Measurements from ENCODE around the gene RGS17. TPM values are rescaled to one million over a fixed set of nuclear protein-coding genes. Genes with fewer than 3 reads are reported as not detected.

Gene RGS17
- total RNA-seq, 4 donors from 2014 or later: 0.55 to 0.79 TPM; not detected in 2

- in situ Hi-C loops (cut with MboI; ENCODE audit: low pct_ligation_motif_present in 1 of 4, low pct_unique_long_range_greater_than_20kb in 1 of 4, low sequenced_read_pairs in 3 of 4): no loop called here
- no peaks in the 10 kb centered on the region for H3K36me3 ChIP-seq
- WGBS, 2 donors (ENCODE audit: low coverage in 1 of 2): 77 to 84% methylated on average over 3 to 4 of the region's 4 CpGs
- H3K4me3 ChIP-seq: no peak overlapping the region
- intact Hi-C loops (cut with DNase I; ENCODE audit: low total_unique reads): no loop called here
- no peak overlapping the region for H3K27ac ChIP-seq
- H3K4me1 ChIP-seq: no peaks in the 10 kb centered on the region
- H3K9me3 ChIP-seq: no peaks in the 10 kb centered on the region
- no peak for DNase-seq
- TF ChIP-seq, protein P1, sequence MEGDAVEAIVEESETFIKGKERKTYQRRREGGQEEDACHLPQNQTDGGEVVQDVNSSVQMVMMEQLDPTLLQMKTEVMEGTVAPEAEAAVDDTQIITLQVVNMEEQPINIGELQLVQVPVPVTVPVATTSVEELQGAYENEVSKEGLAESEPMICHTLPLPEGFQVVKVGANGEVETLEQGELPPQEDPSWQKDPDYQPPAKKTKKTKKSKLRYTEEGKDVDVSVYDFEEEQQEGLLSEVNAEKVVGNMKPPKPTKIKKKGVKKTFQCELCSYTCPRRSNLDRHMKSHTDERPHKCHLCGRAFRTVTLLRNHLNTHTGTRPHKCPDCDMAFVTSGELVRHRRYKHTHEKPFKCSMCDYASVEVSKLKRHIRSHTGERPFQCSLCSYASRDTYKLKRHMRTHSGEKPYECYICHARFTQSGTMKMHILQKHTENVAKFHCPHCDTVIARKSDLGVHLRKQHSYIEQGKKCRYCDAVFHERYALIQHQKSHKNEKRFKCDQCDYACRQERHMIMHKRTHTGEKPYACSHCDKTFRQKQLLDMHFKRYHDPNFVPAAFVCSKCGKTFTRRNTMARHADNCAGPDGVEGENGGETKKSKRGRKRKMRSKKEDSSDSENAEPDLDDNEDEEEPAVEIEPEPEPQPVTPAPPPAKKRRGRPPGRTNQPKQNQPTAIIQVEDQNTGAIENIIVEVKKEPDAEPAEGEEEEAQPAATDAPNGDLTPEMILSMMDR (IDR thresholded peaks at IDR 0.05): no peak
- TF ChIP-seq EP300 (IDR thresholded peaks at IDR 0.05; ENCODE audit: low read depth): no peak
- H3K27me3 ChIP-seq: no peaks in the 10 kb centered on the region
Measured at GRCh38 chr6:153015094-153015640, 115.9 kb downstream of the RGS17 start.

- no peak overlapping the region for H3K4me3 ChIP-seq
- H3K27me3 ChIP-seq: no peaks in the 10 kb centered on the region
- H3K36me3 ChIP-seq: no peaks in the 10 kb centered on the region
- DNase-seq: no peak
- TF ChIP-seq, protein P1 (IDR thresholded peaks at IDR 0.05): no peak
- no peak for TF ChIP-seq POLR2A (IDR thresholded peaks at IDR 0.05)
- no peak for TF ChIP-seq POLR2AphosphoS5 (IDR thresholded peaks at IDR 0.05)
- TF ChIP-seq EP300 (IDR thresholded peaks at IDR 0.05; ENCODE audit: low read depth): no peak
- no peaks in the 10 kb centered on the region for H3K4me1 ChIP-seq
- intact Hi-C loops (cut with DNase I; ENCODE audit: low total_unique reads): no loop called here
- in situ Hi-C loops (cut with MboI; ENCODE audit: low pct_ligation_motif_present in 1 of 4, low pct_unique_long_range_greater_than_20kb in 1 of 4, low sequenced_read_pairs in 3 of 4): no loop called here
- no peak overlapping the region for H3K27ac ChIP-seq
- 67 to 68% methylated on average over 2 of the region's 2 CpGs for WGBS, 2 donors (ENCODE audit: low coverage in 1 of 2)
- H3K9me3 ChIP-seq: no peaks in the 10 kb centered on the region
Measured at GRCh38 chr6:153013438-153013837, 117.6 kb downstream of the RGS17 start.

DNA sequence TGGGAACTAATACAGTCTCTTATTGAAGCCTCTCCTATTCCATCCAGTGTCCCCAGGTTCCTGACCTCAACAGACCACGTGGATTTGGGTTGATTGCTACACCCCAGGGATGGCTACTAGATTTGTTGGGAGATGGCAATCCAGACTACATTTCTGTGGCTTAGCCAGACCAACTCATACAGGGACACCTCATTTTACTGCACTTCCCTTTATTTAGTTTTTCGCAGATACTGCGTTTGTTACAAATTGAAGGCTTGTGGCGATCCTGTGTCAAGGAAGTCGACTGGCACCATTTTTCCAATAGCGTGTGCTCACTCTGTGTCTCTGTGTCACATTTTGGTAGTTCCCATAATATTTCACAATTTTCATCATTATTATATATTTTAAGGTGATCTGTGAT is 118.2 kb downstream of the RGS17 start:
- Histone ChIP-seq H3K4me3 (no peak overlapping the region), H3K4me1 (no peaks in the 10 kb centered on the region), H3K36me3 (no peaks in the 10 kb centered on the region), H3K27ac (no peak overlapping the region), H3K27me3 (no peaks in the 10 kb centered on the region), H3K9me3 (no peaks in the 10 kb centered on the region)
- DNase-seq: no peak
- intact Hi-C loops (cut with DNase I; ENCODE audit: low total_unique reads) (no loop called here), in situ Hi-C loops (cut with MboI; ENCODE audit: low pct_ligation_motif_present in 1 of 4, low pct_unique_long_range_greater_than_20kb in 1 of 4, low sequenced_read_pairs in 3 of 4) (no loop called here)
- TF ChIP-seq EP300 (IDR thresholded peaks at IDR 0.05; ENCODE audit: low read depth) (no peak), POLR2AphosphoS5 (IDR thresholded peaks at IDR 0.05) (no peak), POLR2A (IDR thresholded peaks at IDR 0.05) (no peak)
- TF ChIP-seq, protein P1 (IDR thresholded peaks at IDR 0.05): no peak
- 56 to 90% methylated on average over 1 to 6 of the region's 6 CpGs for WGBS, 2 donors (ENCODE audit: low coverage in 1 of 2)

DNA sequence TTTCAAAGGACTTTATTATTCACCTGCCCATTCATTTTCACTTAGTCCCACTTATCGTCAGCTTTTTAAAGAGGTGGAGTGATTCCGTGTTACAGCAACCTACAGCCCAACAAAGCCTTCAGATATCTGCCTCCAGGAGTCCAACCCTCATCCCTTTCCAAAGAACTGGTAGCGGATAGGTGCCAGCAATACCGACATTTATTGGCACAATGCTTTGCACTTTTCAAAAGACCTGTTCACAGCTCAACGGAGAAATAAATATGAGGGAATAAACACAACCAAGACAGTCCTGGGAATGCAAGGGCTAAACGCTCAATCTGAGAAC is 127.8 kb downstream of the RGS17 start:
- WGBS, 2 donors (ENCODE audit: low coverage in 1 of 2): 0 to 4% methylated on average over 4 to 6 of the region's 6 CpGs
- H3K36me3 ChIP-seq: no peaks in the 10 kb centered on the region
- intact Hi-C loops (cut with DNase I; ENCODE audit: low total_unique reads) (no loop called here), in situ Hi-C loops (cut with MboI; ENCODE audit: low pct_ligation_motif_present in 1 of 4, low pct_unique_long_range_greater_than_20kb in 1 of 4, low sequenced_read_pairs in 3 of 4) (no loop called here)
- DNase-seq: no peak
- H3K4me1 ChIP-seq: peaks cover 10 to 42% (median 26%) of the 10 kb centered on the region in 4 donors
- peak overlapping the region; percentile 87 to 92 (median 92) for H3K27ac ChIP-seq
- H3K27me3 ChIP-seq: no peaks in the 10 kb centered on the region
- no peaks in the 10 kb centered on the region for H3K9me3 ChIP-seq
- H3K4me3 ChIP-seq: peak overlapping the region; percentile 56 to 92 (median 72)
- TF ChIP-seq POLR2A (IDR thresholded peaks at IDR 0.05) (no peak), POLR2AphosphoS5 (IDR thresholded peaks at IDR 0.05) (no peak), EP300 (IDR thresholded peaks at IDR 0.05; ENCODE audit: low read depth) (no peak)
- TF ChIP-seq, protein P1 (IDR thresholded peaks at IDR 0.05): no peak

All from transverse colon (tissue), 4 donors.